NOMO-1 treated with dmso at 0.1 percent for 144 hours (cell line): ENCODE data around the gene RGL1.

ENCODE experiments used
- DNase-seq: peaks from one replicate; lab custom pipeline; 2025; ENCODE audit not compliant: unreplicated experiment; lab: John Stamatoyannopoulos, UW

RGL1 gene

GRCh38 chr1:183885142-183885735 lies 80.3 kb downstream of the RGL1 start:
- DNase-seq: no peak

GRCh38 chr1:183886083-183886828 lies 81.3 kb downstream of the RGL1 start:
- no peak for DNase-seq

GRCh38 chr1:183886853-183887252 lies 81.9 kb downstream of the RGL1 start:
- DNase-seq: no peak

- DNase-seq: no peak
Measured at GRCh38 chr1:183887826-183888819, 83.2 kb downstream of the RGL1 start.

GRCh38 chr1:183889095-183889494 lies 84.2 kb downstream of the RGL1 start:
- DNase-seq: no peak

- no peak for DNase-seq
Measured at GRCh38 chr1:183891158-183891856, 86.4 kb downstream of the RGL1 start.

GRCh38 chr1:183892351-183892793 lies 87.5 kb downstream of the RGL1 start:
- DNase-seq: peak; percentile 45

GRCh38 chr1:183893561-183894289 lies 88.8 kb downstream of the RGL1 start:
- DNase-seq: no peak

GRCh38 chr1:183894290-183894565 lies 89.3 kb downstream of the RGL1 start:
- DNase-seq: no peak

- peak; percentile 91 for DNase-seq
Measured at GRCh38 chr1:183896466-183897048, 91.6 kb downstream of the RGL1 start.

GRCh38 chr1:183898001-183898396 lies 93.1 kb downstream of the RGL1 start:
- no peak for DNase-seq

- no peak for DNase-seq
Measured at GRCh38 chr1:183898610-183899009, 93.7 kb downstream of the RGL1 start.

- peak; percentile 10 for DNase-seq
Measured at GRCh38 chr1:183901748-183902330, 96.9 kb downstream of the RGL1 start.

- no peak for DNase-seq
Measured at GRCh38 chr1:183903101-183903500, 98.2 kb downstream of the RGL1 start.

GRCh38 chr1:183905508-183906113 lies 100.7 kb downstream of the RGL1 start:
- DNase-seq: no peak

GRCh38 chr1:183907070-183907469 lies 102.2 kb downstream of the RGL1 start:
- DNase-seq: no peak

- DNase-seq: no peak
Measured at GRCh38 chr1:183908079-183908478, 103.2 kb downstream of the RGL1 start.

- no peak for DNase-seq
Measured at GRCh38 chr1:183909672-183910071, 104.8 kb downstream of the RGL1 start.

- DNase-seq: no peak
Measured at GRCh38 chr1:183910845-183911244, 105.9 kb downstream of the RGL1 start.
